HG02970 (cell line): ENCODE measurements around the gene ASB8.

Experiments used
- ATAC-seq: cut with Tn5 transposase; IDR thresholded peaks from one replicate; pipeline ENCODE4 v1.9.1; 2021; ENCODE audit warnings: mild to moderate bottlenecking, moderate library complexity, moderate number of reproducible peaks; ENCODE audit not compliant: unreplicated experiment, low FRiP score

ASB8 gene

DNA sequence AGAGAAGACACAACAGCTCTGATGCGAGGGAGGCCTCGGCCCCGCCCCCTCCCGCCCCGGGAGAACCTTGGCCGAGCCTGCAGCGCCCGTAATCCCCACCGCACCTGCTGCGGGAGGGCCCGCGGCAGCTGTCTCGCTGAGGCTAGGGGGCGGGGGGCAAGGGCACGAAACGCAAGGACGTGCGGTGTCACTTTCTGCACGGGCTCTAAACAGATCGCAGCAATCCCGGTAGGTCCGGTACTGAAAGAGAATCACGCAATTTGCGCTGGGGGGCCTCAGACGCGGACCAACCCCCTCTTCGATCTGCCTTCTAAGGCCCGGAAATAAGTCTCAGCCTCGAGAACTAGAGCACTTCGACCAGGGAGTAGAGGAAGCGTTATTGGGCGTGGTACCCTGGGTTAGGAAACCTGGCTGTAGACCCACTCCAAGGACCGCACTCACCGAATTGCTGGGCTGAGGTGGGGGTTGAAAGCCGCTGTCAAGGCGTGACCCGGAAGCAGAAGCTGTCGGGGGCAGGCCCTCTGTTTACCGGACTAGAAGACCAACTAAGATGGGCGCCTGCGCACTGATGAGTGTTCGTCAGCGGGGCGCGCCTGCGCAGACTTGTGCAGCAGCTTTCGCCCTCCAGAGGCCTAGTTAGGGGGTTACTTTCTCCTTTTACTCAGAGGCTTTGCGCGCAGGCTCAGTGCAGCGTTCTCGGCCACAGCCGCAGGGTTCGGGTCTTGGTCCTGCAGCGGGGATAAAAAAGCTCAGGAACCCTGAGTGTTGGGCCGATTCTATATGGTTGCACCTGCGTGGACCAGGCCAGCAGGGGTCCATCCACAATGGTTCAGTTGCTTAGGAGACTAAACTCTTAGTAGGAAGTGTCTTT lies at the start of gene ASB8:
TSS of gene ASB8 (minus strand) at position 498 of the 871 bp plus-strand sequence. CDS start 4,019 bp downstream, outside the sequence.
- peak; percentile 93 for ATAC-seq

GRCh38 chr12:48203192-48203591 lies 45.9 kb upstream of the ASB8 start, which contains the start of gene OR10AD1:
OR10AD1 (minus strand) TSS chr12:48203292; CDS start chr12:48203292, 0 bp downstream.
- no peak for ATAC-seq

- ATAC-seq: no peak
Observed at GRCh38 chr12:48202766-48203165, 45.5 kb upstream of the ASB8 start.

GRCh38 chr12:48201516-48201915 lies 44.2 kb upstream of the ASB8 start:
- ATAC-seq: no peak

GRCh38 chr12:48201091-48201490 lies 43.8 kb upstream of the ASB8 start:
- no peak for ATAC-seq

DNA sequence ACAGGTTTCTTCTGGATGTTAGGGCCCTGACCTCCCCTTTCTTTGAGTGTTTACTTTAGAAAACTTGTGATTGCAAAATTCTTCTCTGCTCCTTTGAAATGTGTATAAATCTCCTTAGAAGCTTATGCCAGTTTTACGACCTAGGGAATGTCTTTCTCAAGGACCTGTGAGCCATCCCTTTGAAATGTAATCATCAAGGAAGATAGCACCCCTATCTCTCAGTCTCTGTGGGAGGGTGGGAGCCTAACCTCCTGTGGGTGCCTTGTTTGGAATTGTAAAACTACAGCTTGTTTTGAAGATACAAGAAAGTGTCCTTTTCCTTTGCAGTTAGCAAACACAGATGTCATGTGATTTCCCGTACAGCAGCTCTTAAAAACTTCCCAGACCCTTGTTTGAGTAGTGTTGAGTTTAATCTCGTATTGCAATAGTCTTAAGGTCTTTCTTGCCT lies 42.5 kb upstream of the ASB8 start:
- no peak for ATAC-seq

DNA sequence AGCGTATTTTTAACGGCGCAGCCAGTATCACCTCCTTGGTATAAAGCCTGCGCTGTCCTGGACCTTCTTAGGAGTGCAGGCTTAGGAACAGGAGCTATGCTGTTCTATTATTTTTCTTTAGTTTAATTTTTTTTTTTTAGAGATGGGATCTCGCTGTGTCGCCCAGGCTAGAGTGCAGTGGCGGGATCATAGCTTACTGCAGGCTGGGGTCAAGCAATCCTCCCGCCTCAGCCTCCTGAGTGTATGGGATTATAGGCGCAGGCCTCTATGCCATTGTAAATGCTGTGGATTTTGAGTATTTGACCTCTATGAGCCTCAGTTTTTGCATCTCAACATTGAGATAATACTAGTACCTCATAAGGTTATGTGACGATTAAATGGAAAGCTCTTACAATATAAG lies 41.7 kb upstream of the ASB8 start:
- no peak for ATAC-seq

DNA sequence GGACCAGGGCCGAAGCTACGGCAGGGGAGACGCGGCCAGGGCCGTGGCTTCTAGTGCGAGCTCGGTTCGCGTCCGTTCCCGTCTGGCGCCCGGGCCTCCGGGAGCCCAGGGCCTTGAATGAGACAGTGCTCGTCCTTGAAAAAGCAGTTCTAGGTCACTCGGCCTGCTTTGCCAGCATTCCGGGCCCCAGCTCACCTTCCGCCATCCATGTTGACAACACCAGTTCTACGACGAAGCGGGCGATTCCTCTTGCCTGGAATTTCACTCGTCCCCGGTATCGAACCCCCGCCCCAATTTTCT lies 41.3 kb upstream of the ASB8 start:
- ATAC-seq: no peak

- peak; percentile 99 for ATAC-seq
Observed at GRCh38 chr12:48197971-48198671, 40.8 kb upstream of the ASB8 start.

- ATAC-seq: peak; percentile 5
Observed at GRCh38 chr12:48197549-48197970, 40.2 kb upstream of the ASB8 start.

DNA sequence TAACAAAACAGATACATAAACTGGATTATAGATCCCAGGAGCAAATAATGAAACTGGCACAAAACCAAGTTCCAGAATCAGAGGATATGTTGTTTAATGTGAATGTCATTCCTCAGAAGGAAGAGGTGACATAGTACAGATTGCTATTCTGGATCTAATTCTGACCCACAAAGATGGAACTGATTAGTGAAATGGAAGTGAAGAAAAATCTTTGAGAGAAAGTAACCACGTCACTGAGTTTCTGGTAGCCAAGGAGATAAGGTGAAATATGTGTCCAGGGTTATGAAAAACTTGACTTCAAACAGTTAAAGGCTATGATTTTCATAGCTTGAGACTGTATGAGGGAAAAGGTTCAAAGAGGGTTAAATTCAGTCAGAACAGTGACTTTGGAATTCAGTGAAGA lies 37.5 kb upstream of the ASB8 start:
- no peak for ATAC-seq

GRCh38 chr12:48193623-48194022 lies 36.3 kb upstream of the ASB8 start:
- no peak for ATAC-seq

GRCh38 chr12:48192861-48193260 lies 35.5 kb upstream of the ASB8 start:
- ATAC-seq: no peak

DNA sequence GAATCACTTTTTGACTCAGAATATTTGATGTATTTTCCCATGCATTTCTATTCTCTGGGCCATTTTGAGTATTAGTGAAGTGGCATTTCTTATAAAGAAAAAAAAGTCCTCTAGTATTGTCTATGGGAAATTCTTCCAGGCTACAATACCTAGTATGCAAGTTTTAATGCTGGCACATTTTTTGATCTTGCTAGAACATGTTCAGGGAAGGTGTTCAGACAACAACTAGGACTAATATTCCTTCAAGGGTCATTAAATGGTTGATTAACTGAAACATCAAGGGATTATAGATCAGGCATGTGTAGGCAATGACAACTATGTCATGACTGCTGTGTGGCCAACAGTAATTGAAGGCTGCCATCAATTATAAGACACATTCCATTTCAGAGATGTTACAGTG lies 33.8 kb upstream of the ASB8 start:
- no peak for ATAC-seq

GRCh38 chr12:48189331-48190125 lies 32.2 kb upstream of the ASB8 start:
- ATAC-seq: no peak

GRCh38 chr12:48187916-48188695 lies 30.8 kb upstream of the ASB8 start:
- ATAC-seq: no peak

- ATAC-seq: no peak
Observed at GRCh38 chr12:48185181-48185919, 28.0 kb upstream of the ASB8 start.

GRCh38 chr12:48184549-48184922 lies 27.2 kb upstream of the ASB8 start:
- ATAC-seq: no peak

DNA sequence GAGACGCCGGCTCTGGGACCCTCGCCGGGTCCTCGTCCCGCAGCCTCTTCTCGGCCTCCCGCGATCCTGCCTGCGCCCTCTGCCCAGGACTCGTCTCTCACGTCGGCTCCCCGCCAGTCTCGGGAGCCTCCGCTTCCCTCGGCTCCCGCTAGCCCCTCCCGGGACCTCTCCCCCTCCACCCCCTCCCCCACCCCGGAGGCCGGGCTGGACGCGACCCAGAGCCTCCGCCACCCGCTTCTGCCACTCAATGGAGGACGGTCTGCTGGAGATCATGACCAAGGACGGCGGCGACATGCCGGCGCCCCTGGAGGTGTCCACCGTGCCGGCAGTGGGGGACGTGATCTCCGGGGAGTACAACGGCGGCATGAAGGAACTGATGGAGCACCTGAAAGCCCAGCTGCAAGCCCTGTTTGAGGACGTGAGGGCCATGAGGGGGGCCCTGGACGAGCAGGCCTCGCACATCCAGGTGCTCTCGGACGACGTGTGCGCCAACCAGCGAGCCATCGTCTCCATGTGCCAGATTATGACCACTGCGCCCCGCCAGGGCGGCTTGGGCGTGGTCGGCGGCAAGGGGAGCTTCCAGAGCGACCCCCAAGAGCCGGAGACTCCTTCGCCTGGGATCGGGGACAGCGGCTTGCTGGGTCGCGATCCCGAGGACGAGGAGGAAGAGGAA lies 26.7 kb upstream of the ASB8 start:
- no peak for ATAC-seq
